NT2/D1 (cell line): Measurements from ENCODE around the gene SLC13A3.

Source experiments
- DNase-seq: peaks from one replicate; pipeline ENCODE4 v3.0.0-alpha.2; 2011; ENCODE audit warnings: low read depth, low spot score
- H3K27me3 ChIP-seq: 2 replicates; pipeline ENCODE4 v1.6.0; 2011; ENCODE audit warnings: mild to moderate bottlenecking; ENCODE audit not compliant: insufficient read length, insufficient read depth
- H3K36me3 ChIP-seq: 2 replicates; pipeline ENCODE4 v1.6.1; 2011; ENCODE audit warnings: mild to moderate bottlenecking, low read length, mixed read lengths; ENCODE audit not compliant: insufficient read depth, insufficient read length
- H3K4me1 ChIP-seq: 2 replicates; pipeline ENCODE4 v1.5.1; 2011; ENCODE audit not compliant: insufficient read depth, insufficient read length
- H3K4me3 ChIP-seq: 2 replicates; pipeline ENCODE4 v1.5.1; 2011; ENCODE audit warnings: low read depth; ENCODE audit not compliant: insufficient read length
- H3K9ac ChIP-seq: 2 replicates; pipeline ENCODE4 v1.6.0; 2011; ENCODE audit warnings: low read depth; ENCODE audit not compliant: insufficient read length
- H3K9me3 ChIP-seq: 2 replicates; pipeline ENCODE4 v1.5.1; 2011; ENCODE audit warnings: mild to moderate bottlenecking, low read length; ENCODE audit not compliant: insufficient read depth
- ZNF274 ChIP-seq: IDR thresholded peaks from 2 replicates; pipeline ENCODE4 v1.6.1; 2011; ENCODE audit warnings: mild to moderate bottlenecking, low read depth, low read length

SLC13A3 gene

GRCh38 chr20:46509523-46509922, 141.7 kb downstream of the SLC13A3 start:
- no peak overlapping the region for H3K4me3 ChIP-seq
- H3K4me1 ChIP-seq, result no peaks in the 10 kb centered on the region
- no peaks in the 10 kb centered on the region for H3K27me3 ChIP-seq
- DNase-seq, result no peak
- peaks cover 50% of the 10 kb centered on the region for H3K9me3 ChIP-seq
- TF ChIP-seq ZNF274, result no peak
- peaks cover 68% of the 10 kb centered on the region for H3K36me3 ChIP-seq
- no peak overlapping the region for H3K9ac ChIP-seq
